Embryonic facial prominence (tissue), 1 donor: ENCODE measurements around the gene SLC46A2.

Experiments used
- DNase-seq: peaks from one replicate; pipeline ENCODE4 v3.0.0-alpha.2; 2016; ENCODE audit errors: extremely low spot score

The SLC46A2 gene

DNA sequence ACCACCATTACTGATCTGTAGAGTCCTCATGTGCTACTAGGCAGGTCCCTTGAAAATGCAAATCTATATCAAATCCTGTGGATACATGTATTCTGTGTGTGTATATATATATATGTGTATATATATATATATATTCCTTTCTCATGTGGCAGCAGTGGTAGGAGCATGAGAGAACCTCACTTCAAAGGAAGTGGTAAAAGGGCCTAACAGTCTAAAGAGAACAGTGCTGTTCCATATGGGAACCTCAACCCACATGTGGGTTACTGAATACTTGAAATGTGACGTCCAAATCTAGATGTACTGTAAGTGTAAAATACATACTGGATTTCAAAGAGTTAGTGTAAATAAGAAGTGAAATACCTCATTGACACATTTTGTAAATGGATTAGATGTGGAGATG is 5.4 kb downstream of the SLC46A2 start:
- no peak for DNase-seq

DNA sequence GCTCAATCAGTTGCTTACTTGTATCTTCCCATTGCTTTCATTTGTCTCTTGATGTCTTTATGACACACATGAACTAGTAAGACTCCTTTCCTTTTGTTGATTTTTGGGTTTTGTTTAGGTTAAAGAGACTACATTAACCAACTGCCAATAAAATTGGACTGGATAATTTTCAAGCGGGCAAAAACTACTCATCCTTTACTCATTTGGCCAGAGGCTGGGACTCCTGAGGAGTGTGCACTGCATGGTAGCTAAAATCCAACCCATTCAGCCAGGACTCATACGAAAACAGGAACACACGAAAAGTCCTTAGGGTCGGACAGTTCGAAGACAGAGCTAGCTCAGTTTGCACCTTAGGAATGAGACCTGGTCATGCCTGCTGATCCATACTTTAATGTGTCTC is 6.0 kb downstream of the SLC46A2 start:
- DNase-seq, result no peak

DNA sequence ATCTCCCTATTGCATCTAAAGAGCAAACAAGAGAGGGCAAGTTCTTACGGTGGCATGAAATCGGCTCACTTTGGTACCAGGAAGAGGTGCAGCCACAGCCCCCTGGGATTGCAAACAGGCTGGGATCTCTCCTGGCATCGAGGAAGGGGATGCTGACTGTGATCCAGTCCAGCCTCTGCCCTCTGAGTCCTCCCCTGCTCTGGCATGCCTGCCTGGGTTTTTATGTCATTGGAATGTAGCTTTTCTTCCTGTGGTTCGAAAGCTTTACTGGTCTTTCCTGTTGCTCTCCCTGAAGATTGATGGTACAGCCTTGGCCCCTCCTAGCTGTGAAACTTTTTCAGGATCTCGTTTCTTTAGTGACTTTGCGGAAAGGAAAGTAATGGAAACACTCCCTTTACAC is 6.6 kb downstream of the SLC46A2 start:
- no peak for DNase-seq

- DNase-seq, result no peak
Observed at GRCh38 chr9:112881331-112881730, 9.3 kb downstream of the SLC46A2 start.

DNA sequence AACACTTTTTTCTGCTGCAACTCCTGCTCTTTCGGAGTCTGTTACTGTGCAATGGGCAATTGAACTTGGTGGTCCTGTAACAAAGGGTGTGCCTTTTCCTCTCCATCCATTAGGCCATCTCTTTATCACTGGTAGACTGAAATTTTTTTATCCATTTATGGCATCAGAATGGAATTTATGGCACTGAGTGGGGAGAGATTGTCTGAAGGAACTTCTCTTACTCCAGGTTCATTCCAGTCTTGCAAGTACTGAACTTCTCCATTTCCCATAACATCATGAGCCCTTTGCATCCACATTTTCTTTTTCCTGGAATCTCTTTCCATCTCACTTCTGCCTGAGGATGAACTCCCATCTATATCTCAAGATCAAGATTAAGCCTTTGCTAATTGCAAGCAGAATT is 10.0 kb downstream of the SLC46A2 start:
- no peak for DNase-seq

GRCh38 chr9:112878752-112879151 is 11.9 kb downstream of the SLC46A2 start:
- no peak for DNase-seq

- DNase-seq, result no peak
Observed at GRCh38 chr9:112873773-112874405, 16.8 kb downstream of the SLC46A2 start.

- DNase-seq, result no peak
Observed at GRCh38 chr9:112872019-112872418, 18.7 kb downstream of the SLC46A2 start.

GRCh38 chr9:112870556-112870955 is 20.1 kb downstream of the SLC46A2 start:
- no peak for DNase-seq

- DNase-seq, result no peak
Observed at GRCh38 chr9:112869917-112870316, 20.8 kb downstream of the SLC46A2 start.

DNA sequence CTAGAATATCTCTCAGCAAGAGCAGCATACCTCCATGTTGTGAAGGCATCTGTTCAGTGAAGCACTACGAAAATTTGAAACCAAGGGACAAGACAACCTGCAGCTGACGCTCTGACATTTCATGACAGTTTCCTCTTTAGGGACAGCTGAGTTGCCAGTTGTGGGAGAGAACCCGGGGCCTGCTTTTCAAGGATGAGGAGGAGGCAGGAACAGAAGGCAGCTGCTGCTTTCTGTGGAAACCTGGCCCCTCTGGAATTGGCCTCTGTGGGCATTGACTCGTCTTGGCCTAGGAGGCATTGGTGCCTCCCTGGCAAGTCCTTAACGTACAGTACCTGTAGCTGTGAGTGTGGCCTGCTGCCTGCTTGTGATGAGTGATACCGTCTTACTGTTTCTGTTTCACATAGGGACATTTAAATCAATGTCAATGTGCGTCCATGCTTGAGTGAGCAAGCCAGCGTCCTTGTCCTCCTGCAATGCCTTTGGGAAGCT is 21.6 kb downstream of the SLC46A2 start:
- no peak for DNase-seq

DNA sequence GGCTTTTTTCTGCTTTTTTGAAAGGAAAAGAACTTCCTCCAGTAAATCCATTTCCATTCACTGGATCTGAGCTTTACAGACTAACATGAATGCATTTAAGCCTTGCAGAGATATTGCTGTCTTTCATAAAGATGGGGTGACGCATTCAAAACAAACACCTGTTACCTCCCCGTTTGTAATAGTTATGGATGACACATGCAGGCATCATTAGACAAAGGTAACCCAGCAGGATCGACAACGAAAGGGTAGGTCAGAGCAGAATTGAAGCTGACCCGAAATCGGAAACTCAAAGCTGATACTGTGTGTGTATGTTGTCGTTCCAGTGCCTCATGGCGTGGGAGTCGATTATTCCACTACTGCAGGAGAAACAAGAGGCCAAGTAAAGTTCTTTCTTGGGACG is 22.2 kb downstream of the SLC46A2 start:
- DNase-seq, result no peak

- DNase-seq, result no peak
Observed at GRCh38 chr9:112867275-112867991, 23.2 kb downstream of the SLC46A2 start.

GRCh38 chr9:112866662-112867274 is 23.9 kb downstream of the SLC46A2 start:
- DNase-seq, result no peak

DNA sequence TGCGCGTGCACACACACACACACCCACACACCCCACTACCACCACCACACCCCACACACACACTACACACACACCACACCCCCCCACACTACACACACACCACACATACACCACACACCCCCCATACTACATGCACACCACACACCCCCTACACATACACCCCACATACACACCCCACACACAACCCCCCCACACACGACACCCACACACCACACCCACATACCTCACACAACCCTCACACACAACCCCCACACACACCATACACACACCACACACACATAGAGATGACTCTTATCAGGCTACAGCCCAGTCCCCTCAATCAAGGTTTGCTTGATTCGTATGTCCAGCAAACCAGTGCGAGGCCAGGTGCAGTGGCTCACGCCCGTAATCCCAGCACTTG is 25.7 kb downstream of the SLC46A2 start:
- DNase-seq, result no peak

DNA sequence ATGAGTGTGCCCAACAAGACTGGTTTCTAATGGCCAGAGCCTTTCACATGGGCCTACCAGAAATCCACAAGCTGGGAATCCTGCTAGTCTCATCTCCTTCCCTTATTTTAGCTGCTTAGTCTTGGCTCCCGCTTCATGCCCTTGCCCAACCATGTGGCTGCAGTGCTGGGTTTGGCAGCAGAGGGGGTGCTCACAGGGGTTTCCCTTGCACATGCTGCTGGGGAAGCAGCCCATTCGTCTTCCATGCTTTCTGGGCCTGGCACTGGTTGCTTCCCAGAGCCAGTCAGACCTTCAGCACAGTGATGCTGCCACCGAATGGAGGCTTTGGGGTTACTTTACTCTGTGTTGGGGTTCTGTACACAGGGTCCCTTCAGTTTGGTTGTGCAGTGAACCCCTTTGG is 26.3 kb downstream of the SLC46A2 start:
- no peak for DNase-seq

- DNase-seq, result no peak
Observed at GRCh38 chr9:112863746-112864145, 26.9 kb downstream of the SLC46A2 start.

GRCh38 chr9:112863214-112863613 is 27.5 kb downstream of the SLC46A2 start:
- DNase-seq, result no peak

DNA sequence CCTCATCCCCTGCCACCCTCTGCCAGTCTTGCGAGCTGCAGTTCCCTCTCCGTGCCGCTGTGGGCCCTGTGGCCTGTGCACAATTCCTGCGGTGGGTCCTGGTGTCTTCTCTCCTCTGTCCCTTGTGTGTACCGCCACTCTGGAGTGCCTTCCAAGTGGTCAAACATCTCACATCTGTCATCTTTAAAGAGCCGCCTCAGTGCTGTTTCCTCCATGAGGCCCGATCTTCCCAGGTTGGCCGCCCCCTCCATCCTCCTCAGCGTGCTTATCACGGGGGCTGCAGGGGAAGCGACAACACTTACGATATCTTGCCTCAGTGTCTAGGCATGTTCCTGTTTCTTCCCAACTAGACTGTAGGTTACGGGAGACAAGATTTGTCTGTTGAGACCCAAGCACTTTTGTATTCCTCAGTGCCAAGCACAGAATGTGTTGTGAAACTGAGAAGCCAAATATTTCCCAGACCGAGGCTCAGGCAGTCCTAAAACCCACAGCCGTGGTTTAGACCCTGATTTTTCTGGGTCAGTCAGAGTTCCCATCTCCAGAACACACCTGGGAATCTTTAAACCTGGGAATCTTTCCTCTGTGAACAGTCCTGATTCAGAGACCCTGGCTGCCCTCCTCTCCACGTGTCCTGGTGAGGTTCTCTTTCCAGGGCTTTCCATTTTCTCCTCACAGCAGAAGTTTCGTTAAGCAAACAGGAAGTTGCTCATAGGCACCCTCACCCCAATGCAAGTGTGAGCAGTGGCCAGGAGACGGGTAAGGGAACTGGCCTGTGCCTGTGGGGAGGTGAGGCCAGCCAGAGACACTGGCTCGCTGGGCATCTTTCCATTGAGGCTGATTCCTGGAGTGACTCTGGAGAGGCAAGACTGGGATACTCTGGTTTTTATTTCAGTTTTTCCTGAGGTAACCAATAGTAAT is 28.8 kb downstream of the SLC46A2 start:
- no peak for DNase-seq

- DNase-seq, result no peak
Observed at GRCh38 chr9:112861155-112861554, 29.5 kb downstream of the SLC46A2 start.

GRCh38 chr9:112860451-112860850 is 30.2 kb downstream of the SLC46A2 start:
- no peak for DNase-seq

DNA sequence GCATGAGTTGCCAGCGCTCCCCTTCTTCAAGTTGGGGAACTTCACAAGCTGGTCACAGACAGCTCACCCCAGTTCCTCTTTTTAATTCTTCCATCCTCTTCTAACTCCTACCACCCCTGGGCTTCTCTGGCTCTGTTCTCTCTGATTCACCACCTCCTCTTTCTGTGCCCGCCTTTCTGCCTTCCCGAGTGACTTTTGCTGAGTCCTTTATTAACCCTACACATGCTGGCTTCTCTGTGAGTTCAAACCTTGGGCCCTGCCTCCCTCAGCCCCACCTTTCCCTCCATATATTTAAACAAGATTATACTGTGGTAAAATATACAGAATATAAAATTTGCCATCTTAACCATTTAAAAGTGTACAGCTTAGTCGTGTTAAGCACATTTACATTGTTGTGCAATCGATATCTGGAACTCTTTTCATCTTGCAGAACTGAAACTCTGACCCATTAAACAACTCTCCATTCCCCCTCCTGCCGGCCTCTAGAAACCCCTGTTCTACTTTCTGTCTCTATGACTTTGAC is 32.0 kb downstream of the SLC46A2 start:
- DNase-seq, result no peak
